ENCODE data around the gene OSER1. TPM values are rescaled to one million over a fixed set of nuclear protein-coding genes. Genes with fewer than 3 reads are reported as not detected.

OSER1 gene
- total and polyA plus RNA-seq, 2 of the 8 experiments (the other 6 are each of a cell fraction or from before 2014, with no cell fraction given) = 24.5 to 31.8 TPM

- H2AK5ac ChIP-seq (ENCODE audit: low read depth, low read length) = no peak overlapping the region
- peak overlapping the region; percentile 64 to 85 (median 68) for H3K9ac ChIP-seq (replicated peaks in 1 of 4; ENCODE audit: extremely low read depth in 1 of 4, low read depth in 3 of 4, low read length in 3 of 4)
- H3K14ac ChIP-seq (ENCODE audit: insufficient read length) = no peak overlapping the region
- no peak overlapping the region for H3K23ac ChIP-seq (ENCODE audit: insufficient read length)
- peak; percentile 48; the same call in 1 of the 2 replicates for TF ChIP-seq CHD1 (IDR thresholded peaks at IDR 0.05; ENCODE audit: low read depth, low read length)
- no peak for TF ChIP-seq ZNF274 (IDR thresholded peaks at IDR 0.05; ENCODE audit: borderline replicate concordance, extremely low read depth, low read length)
- peak; percentile 62; the same call in 1 of the 2 replicates for TF ChIP-seq POLR2AphosphoS5 (IDR thresholded peaks at IDR 0.05; ENCODE audit: low read depth, low read length)
- TF ChIP-seq PHF8 (conservative IDR thresholded peaks at IDR 0.05; ENCODE audit: low read depth, low read length) = peak; percentile 22
- peaks cover 4 to 6% of the 10 kb centered on the region in 2 experiments for H4K20me1 ChIP-seq (replicated peaks in 1 of 2; ENCODE audit: control insufficient read depth in 1 of 2, insufficient read depth in 2 of 2, low read length in 2 of 2)
- peaks cover 1 to 6% (median 5%) of the 10 kb centered on the region in 4 experiments for H3K4me1 ChIP-seq (replicated peaks in 1 of 4; ENCODE audit: control insufficient read depth in 3 of 4, insufficient read depth in 4 of 4, low read length in 3 of 4)
- ChIA-PET CTCF (ENCODE audit: partially characterized antibody) (interaction anchor here (0.8 to 11.2 kb wide), 8 partner anchors 9 to 178 kb away, joined by 3 to 153 read pairs (median 5); partner anchors contain the start of gene FITM2), POLR2A (ENCODE audit: partially characterized antibody) (interaction anchor here (0.6 to 1.2 kb wide), 2 partner anchors 10 to 13 kb away, joined by 3 read pairs; no protein-coding TSS in a partner anchor)
- H2BK120ac ChIP-seq (replicated peaks; ENCODE audit: low read depth, low read length) = no peak overlapping the region
- peaks cover 11 to 44% of the 10 kb centered on the region in 2 experiments for H3K79me2 ChIP-seq (ENCODE audit: control insufficient read depth in 1 of 2, insufficient read depth in 2 of 2, low read length in 2 of 2)
- DNase-seq (ENCODE audit: low read depth in 1 of 2, low spot score in 2 of 2) = no peak
- no peak overlapping the region; the same call in 1 of the 2 replicates for H2BK12ac ChIP-seq (ENCODE audit: low read depth, low read length)
- H4K8ac ChIP-seq (ENCODE audit: extremely low read depth, insufficient read depth, low read length) = peak overlapping the region; percentile 93
- peaks cover 8% of the 10 kb centered on the region for H3K23me2 ChIP-seq (ENCODE audit: low read depth, low read length)
- no peak overlapping the region for H4K5ac ChIP-seq (ENCODE audit: insufficient read length, low read depth, low read length)
- H3K27ac ChIP-seq (ENCODE audit: low read depth, low read length) = peak overlapping the region; percentile 79
- no peaks in the 10 kb centered on the region for H3K9me3 ChIP-seq (ENCODE audit: insufficient read depth in 2 of 2, low read depth in 1 of 2, low read length in 1 of 2)
- H3K79me1 ChIP-seq (ENCODE audit: low read depth, low read length) = peaks cover 5% of the 10 kb centered on the region
- H3K4me2 ChIP-seq (ENCODE audit: insufficient read depth in 1 of 2, low read depth in 2 of 2, low read length in 2 of 2) = peak overlapping the region; percentile 88 to 95
- no peak overlapping the region for H2BK20ac ChIP-seq (ENCODE audit: low read length)
- H2BK15ac ChIP-seq (ENCODE audit: low read length) = 0 out of 2 replicates have a peak overlapping the region, but pooled peaks have one; percentile 22
- no peak overlapping the region for H4K91ac ChIP-seq (replicated peaks; ENCODE audit: insufficient read length, low read length)
- 20% methylated on average over 24 of the region's 24 CpGs; no CpG with 5 or more reads in 1 of the 2 experiments for WGBS, 2 experiments (ENCODE audit: extremely low coverage in 1 of 2, insufficient coverage in 1 of 2, insufficient read length in 1 of 2, insufficient replicate concordance in 2 of 2, low coverage in 1 of 2, low lambda C conversion rate in 2 of 2, missing lambda C conversion rate in 1 of 2)
- no peak for FAIRE-seq
- H3K4me3 ChIP-seq (ENCODE audit: extremely low read depth in 1 of 4, insufficient read depth in 2 of 4, low read depth in 3 of 4, low read length in 4 of 4) = peak overlapping the region; percentile 87 to 99 (median 97)
- H3K18ac ChIP-seq (ENCODE audit: extremely low read depth, low read length) = no peak overlapping the region; the same call in 1 of the 2 replicates
- peak overlapping the region; percentile 1; the same call in 1 of the 2 replicates for H2AFZ ChIP-seq (ENCODE audit: low read length)
- H2BK5ac ChIP-seq (ENCODE audit: low read depth, low read length) = peak overlapping the region; percentile 80
- no peak overlapping the region for H3K56ac ChIP-seq (replicated peaks; ENCODE audit: insufficient read length, low read depth, low read length)
- no peaks in the 10 kb centered on the region; a peak in 1 of 8 replicates for H3K36me3 ChIP-seq (ENCODE audit: control insufficient read depth in 2 of 4, insufficient read depth in 4 of 4, low read length in 3 of 4)
- no peaks in the 10 kb centered on the region for H3K27me3 ChIP-seq (replicated peaks in 1 of 4; ENCODE audit: control insufficient read depth in 3 of 4, extremely low read depth in 1 of 4, insufficient read depth in 3 of 4, low read length in 3 of 4)
- no peak overlapping the region for H3K4ac ChIP-seq (replicated peaks; ENCODE audit: insufficient read length, low read depth, low read length)
These were observed 837 bp upstream of the OSER1 start for GRCh38 chr20:44211177-44212039.
